Esophagus (tissue), 2 donors: ENCODE data around the gene SMAP1. TPM values are rescaled to one million over a fixed set of nuclear protein-coding genes. Genes with fewer than 3 reads are reported as not detected.
"Not testable (repeated sequence)": the region's sequence is repeated elsewhere in the genome, so short reads cannot be mapped to it uniquely, and the experiment has no call there.

Source experiments
- H3K27ac ChIP-seq, 2 donors: one replicate each; pipeline ENCODE4 v1.5.1; 2013; ENCODE audit warnings: low read depth in 2 of 2, mild to moderate bottlenecking in 2 of 2, inconsistent platforms in 1 of 2, low read length in 1 of 2, moderate library complexity in 1 of 2
- H3K27me3 ChIP-seq, 2 donors: one replicate each; pipeline ENCODE4 v1.6.1; 2013; ENCODE audit warnings: low read length in 2 of 2, control low read depth in 1 of 2, mild to moderate bottlenecking in 1 of 2; ENCODE audit not compliant: insufficient read depth in 2 of 2, control insufficient read depth in 1 of 2
- H3K36me3 ChIP-seq, 2 donors: one replicate each; pipeline ENCODE4 v1.6.1; 2013; ENCODE audit warnings: low read length in 1 of 2; ENCODE audit not compliant: control insufficient read depth in 2 of 2, insufficient read depth in 2 of 2
- H3K4me1 ChIP-seq, 2 donors: one replicate each; pipeline ENCODE4 v1.6.1; 2013; ENCODE audit warnings: low read length in 1 of 2; ENCODE audit not compliant: control insufficient read depth in 2 of 2, insufficient read depth in 2 of 2
- H3K4me3 ChIP-seq, 2 donors: one replicate each; pipeline ENCODE4 v1.5.1; 2013; ENCODE audit warnings: low read length in 2 of 2, mild to moderate bottlenecking in 2 of 2, low read depth in 1 of 2, moderate library complexity in 1 of 2
- H3K9me3 ChIP-seq, 2 donors: one replicate each; pipeline ENCODE4 v1.6.1; 2013; ENCODE audit warnings: mild to moderate bottlenecking in 2 of 2, low read depth in 1 of 2, low read length in 1 of 2, moderate library complexity in 1 of 2; ENCODE audit not compliant: control insufficient read depth in 2 of 2, insufficient read depth in 1 of 2
- WGBS, 2 donors: extraction: QIAGEN DNeasy Blood & Tissue Kit; methylation state at CpG; one replicate each; pipeline ENCODE4 v1.1.7; 2013; 5-methylcytosine and 5-hydroxymethylcytosine counted together
- polyA plus RNA-seq, 2 donors: library from polyadenylated mRNA; stranded (reverse); fragments of 200-250 nt; gene quantifications; one replicate each; pipeline ENCODE4 v1.2.3, GENCODE V29; 2013
- donor health status: healthy with polysubstance abuse.
- donor health status: Bipolar disorder and iron deficiency.

Gene SMAP1
- polyA plus RNA-seq, 2 donors = 19.2 to 24.8 TPM

DNA sequence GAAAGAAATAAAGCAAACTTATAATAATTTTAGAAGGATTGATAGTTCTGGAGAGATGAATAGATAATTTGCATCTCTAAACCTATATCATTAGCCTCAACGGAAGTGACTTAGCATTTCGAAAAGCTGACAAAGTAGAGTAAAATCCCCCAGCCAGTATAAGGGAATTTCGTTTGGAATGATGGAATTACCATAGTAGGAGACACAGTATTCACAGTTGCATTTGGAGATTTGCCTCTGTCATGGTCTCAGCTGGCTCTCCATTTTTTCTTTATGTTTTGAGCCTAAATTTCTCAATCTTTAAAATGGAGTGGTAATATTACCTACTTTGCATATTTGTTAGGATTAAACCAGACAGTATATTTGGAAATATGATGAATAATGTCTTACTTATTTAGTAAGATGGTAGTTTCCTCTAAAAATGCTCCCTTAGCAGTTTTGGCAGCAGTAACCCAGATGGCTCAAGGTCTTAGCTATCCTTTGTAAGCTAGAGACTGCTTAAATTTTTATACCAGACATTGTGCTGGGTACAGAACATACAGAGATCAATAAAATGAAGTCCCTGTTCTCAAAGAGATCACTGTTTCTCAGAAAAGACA, 58.2 kb downstream of the SMAP1 start:
- Histone ChIP-seq H3K4me1 (no peaks in the 10 kb centered on the region), H3K36me3 (no peaks in the 10 kb centered on the region), H3K4me3 (no peak overlapping the region), H3K9me3 (no peaks in the 10 kb centered on the region), H3K27ac (no peak overlapping the region), H3K27me3 (no peaks in the 10 kb centered on the region)
- WGBS, 2 donors = 80 to 82% methylated on average over 3 of the region's 3 CpGs

GRCh38 chr6:70734381-70734780, 66.7 kb downstream of the SMAP1 start:
- no peaks in the 10 kb centered on the region for H3K4me1 ChIP-seq
- peaks cover 0 to 2% of the 10 kb centered on the region in 2 donors for H3K36me3 ChIP-seq
- H3K27ac ChIP-seq = no peak overlapping the region
- no peaks in the 10 kb centered on the region for H3K9me3 ChIP-seq
- no peaks in the 10 kb centered on the region for H3K27me3 ChIP-seq
- 96 to 98% methylated on average over 10 of the region's 10 CpGs for WGBS, 2 donors
- no peak overlapping the region for H3K4me3 ChIP-seq

GRCh38 chr6:70734979-70735378, 67.3 kb downstream of the SMAP1 start:
- Histone ChIP-seq H3K27me3 (no peaks in the 10 kb centered on the region), H3K4me3 (no peak overlapping the region), H3K27ac (no peak overlapping the region), H3K4me1 (no peaks in the 10 kb centered on the region), H3K9me3 (no peaks in the 10 kb centered on the region), H3K36me3 (peaks cover 0 to 2% of the 10 kb centered on the region in 2 donors)
- WGBS, 2 donors = 52 to 60% methylated on average over 1 of the region's 1 CpG

- no peak overlapping the region for H3K4me3 ChIP-seq
- peaks cover 0 to 2% of the 10 kb centered on the region in 2 donors for H3K36me3 ChIP-seq
- no peaks in the 10 kb centered on the region for H3K4me1 ChIP-seq
- no peak overlapping the region for H3K27ac ChIP-seq
- WGBS, 2 donors = 87 to 96% methylated on average over 6 of the region's 6 CpGs
- H3K9me3 ChIP-seq = no peaks in the 10 kb centered on the region
- no peaks in the 10 kb centered on the region for H3K27me3 ChIP-seq
These were observed 67.8 kb downstream of the SMAP1 start for GRCh38 chr6:70735513-70735912.

- H3K4me1 ChIP-seq = no peaks in the 10 kb centered on the region
- no peak overlapping the region for H3K27ac ChIP-seq
- no peaks in the 10 kb centered on the region for H3K9me3 ChIP-seq
- peaks cover 0 to 2% of the 10 kb centered on the region in 2 donors for H3K36me3 ChIP-seq
- 79 to 92% methylated on average over 2 of the region's 2 CpGs for WGBS, 2 donors
- no peak overlapping the region for H3K4me3 ChIP-seq
- H3K27me3 ChIP-seq = no peaks in the 10 kb centered on the region
These were observed 70.3 kb downstream of the SMAP1 start for GRCh38 chr6:70738028-70738427.

- Histone ChIP-seq H3K9me3 (no peaks in the 10 kb centered on the region), H3K4me3 (no peak overlapping the region), H3K36me3 (no peaks in the 10 kb centered on the region), H3K27ac (no peak overlapping the region), H3K27me3 (no peaks in the 10 kb centered on the region), H3K4me1 (no peaks in the 10 kb centered on the region)
- WGBS, 2 donors = 98 to 99% methylated on average over 2 of the region's 2 CpGs
These were observed 71.9 kb downstream of the SMAP1 start for GRCh38 chr6:70739534-70739933.

- not testable (repeated sequence) for H3K36me3 ChIP-seq, H3K27me3 ChIP-seq, H3K4me3 ChIP-seq, H3K9me3 ChIP-seq, H3K4me1 ChIP-seq, H3K27ac ChIP-seq
- 92 to 98% methylated on average over 2 of the region's 2 CpGs for WGBS, 2 donors
These were observed 73.1 kb downstream of the SMAP1 start for GRCh38 chr6:70740746-70741145.

- not testable (repeated sequence) for H3K27ac ChIP-seq, H3K4me3 ChIP-seq, H3K27me3 ChIP-seq, H3K36me3 ChIP-seq, H3K4me1 ChIP-seq, H3K9me3 ChIP-seq
- 90 to 95% methylated on average over 3 of the region's 3 CpGs for WGBS, 2 donors
These were observed 74.8 kb downstream of the SMAP1 start for GRCh38 chr6:70742462-70742861.

- Histone ChIP-seq H3K27ac (no peak overlapping the region), H3K4me1 (no peaks in the 10 kb centered on the region), H3K27me3 (no peaks in the 10 kb centered on the region), H3K36me3 (no peaks in the 10 kb centered on the region), H3K4me3 (no peak overlapping the region), H3K9me3 (no peaks in the 10 kb centered on the region)
- 73 to 90% methylated on average over 1 of the region's 1 CpG for WGBS, 2 donors
These were observed 86.2 kb downstream of the SMAP1 start for GRCh38 chr6:70753870-70754380.

GRCh38 chr6:70758883-70759282, 91.2 kb downstream of the SMAP1 start:
- no peaks in the 10 kb centered on the region for H3K27me3 ChIP-seq
- no peaks in the 10 kb centered on the region for H3K36me3 ChIP-seq
- 17 to 49% methylated on average over 1 of the region's 1 CpG for WGBS, 2 donors
- H3K4me1 ChIP-seq = no peaks in the 10 kb centered on the region
- H3K9me3 ChIP-seq = no peaks in the 10 kb centered on the region
- H3K4me3 ChIP-seq = no peak overlapping the region
- H3K27ac ChIP-seq = no peak overlapping the region
